ENCODE results near the gene LCN10. TPM values are rescaled to one million over a fixed set of nuclear protein-coding genes. Genes with fewer than 3 reads are reported as not detected.
A peak's percentile ranks its signal among the peaks of the same experiment; 100 is the strongest.

LCN10 gene
- total RNA-seq, 1 experiment from 2014 or later: not detected

DNA sequence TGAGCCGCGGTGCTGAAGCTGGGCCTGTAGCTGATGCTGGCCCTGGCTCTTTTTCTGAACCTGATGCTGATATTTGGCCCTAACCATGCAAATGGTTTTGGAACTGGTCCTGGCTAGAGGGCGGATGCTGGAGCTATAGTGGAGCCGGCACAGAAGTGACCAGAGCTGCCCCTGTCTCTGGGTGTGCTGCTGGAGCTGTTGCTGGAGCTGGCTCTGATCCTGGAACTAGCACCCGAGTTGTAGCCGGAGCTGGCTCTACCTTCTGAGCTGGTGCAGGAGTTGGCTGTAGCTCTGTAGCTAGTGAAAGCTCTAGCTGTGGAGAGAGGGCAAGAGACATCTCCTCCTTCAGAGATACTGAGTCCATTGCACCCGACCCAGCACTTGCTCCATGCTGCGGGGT, 12.8 kb downstream of the LCN10 start:
- Histone ChIP-seq H3K9me3 (no peaks in the 10 kb centered on the region), H3K4me3 (ENCODE audit: low read depth, low read length) (no peak overlapping the region), H3K4me1 (peaks cover 17% of the 10 kb centered on the region), H3K36me3 (ENCODE audit: control insufficient read depth, insufficient read depth, low read length) (peaks cover 13% of the 10 kb centered on the region), H3K27me3 (replicated peaks; ENCODE audit: control insufficient read depth, insufficient read depth, low read length) (no peaks in the 10 kb centered on the region)
- POLR2A ChIA-PET: interaction anchor here (0.6 to 2.7 kb wide), 2 partner anchors 70 to 356 kb away, joined by 4 to 8 read pairs; no protein-coding TSS in a partner anchor
- TSS peak; percentile 26 for BruUV-seq (replicated peaks)
- TF ChIP-seq, protein P1, sequence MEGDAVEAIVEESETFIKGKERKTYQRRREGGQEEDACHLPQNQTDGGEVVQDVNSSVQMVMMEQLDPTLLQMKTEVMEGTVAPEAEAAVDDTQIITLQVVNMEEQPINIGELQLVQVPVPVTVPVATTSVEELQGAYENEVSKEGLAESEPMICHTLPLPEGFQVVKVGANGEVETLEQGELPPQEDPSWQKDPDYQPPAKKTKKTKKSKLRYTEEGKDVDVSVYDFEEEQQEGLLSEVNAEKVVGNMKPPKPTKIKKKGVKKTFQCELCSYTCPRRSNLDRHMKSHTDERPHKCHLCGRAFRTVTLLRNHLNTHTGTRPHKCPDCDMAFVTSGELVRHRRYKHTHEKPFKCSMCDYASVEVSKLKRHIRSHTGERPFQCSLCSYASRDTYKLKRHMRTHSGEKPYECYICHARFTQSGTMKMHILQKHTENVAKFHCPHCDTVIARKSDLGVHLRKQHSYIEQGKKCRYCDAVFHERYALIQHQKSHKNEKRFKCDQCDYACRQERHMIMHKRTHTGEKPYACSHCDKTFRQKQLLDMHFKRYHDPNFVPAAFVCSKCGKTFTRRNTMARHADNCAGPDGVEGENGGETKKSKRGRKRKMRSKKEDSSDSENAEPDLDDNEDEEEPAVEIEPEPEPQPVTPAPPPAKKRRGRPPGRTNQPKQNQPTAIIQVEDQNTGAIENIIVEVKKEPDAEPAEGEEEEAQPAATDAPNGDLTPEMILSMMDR (IDR thresholded peaks at IDR 0.05; ENCODE audit: insufficient read depth in 1 of 2, low read depth in 1 of 2, low read length in 1 of 2, severe bottlenecking in 1 of 2, unreplicated experiment in 1 of 2): no peak
- H3K27ac Mint-ChIP-seq (ENCODE audit: unreplicated experiment): no peak overlapping the region
- peak overlapping the region; percentile 97 for H3K4me3 Mint-ChIP-seq (ENCODE audit: unreplicated experiment)
- CTCF ChIA-PET: interaction anchor here (0.5 to 1.5 kb wide), 2 partner anchors 17 to 245 kb away, joined by 6 to 7 read pairs; partner anchors contain the start of gene DIPK1B
- intact Hi-C loops (cut with micrococcal nuclease; ENCODE audit: unreplicated experiment): loop anchor here (2.0 kb wide), 1 partner anchor 61 kb away; the partner anchor contains the start of gene TMEM141
- no peaks in the 10 kb centered on the region for H3K9me3 Mint-ChIP-seq (ENCODE audit: unreplicated experiment)
- H3K4me1 Mint-ChIP-seq (ENCODE audit: low read depth, unreplicated experiment): peaks cover 10% of the 10 kb centered on the region
- H3K27me3 Mint-ChIP-seq (ENCODE audit: insufficient read depth, unreplicated experiment): no peaks in the 10 kb centered on the region
- no peak for DNase-seq
- peaks cover 48% of the 10 kb centered on the region for H3K36me3 Mint-ChIP-seq (ENCODE audit: insufficient read depth, unreplicated experiment)

DNA sequence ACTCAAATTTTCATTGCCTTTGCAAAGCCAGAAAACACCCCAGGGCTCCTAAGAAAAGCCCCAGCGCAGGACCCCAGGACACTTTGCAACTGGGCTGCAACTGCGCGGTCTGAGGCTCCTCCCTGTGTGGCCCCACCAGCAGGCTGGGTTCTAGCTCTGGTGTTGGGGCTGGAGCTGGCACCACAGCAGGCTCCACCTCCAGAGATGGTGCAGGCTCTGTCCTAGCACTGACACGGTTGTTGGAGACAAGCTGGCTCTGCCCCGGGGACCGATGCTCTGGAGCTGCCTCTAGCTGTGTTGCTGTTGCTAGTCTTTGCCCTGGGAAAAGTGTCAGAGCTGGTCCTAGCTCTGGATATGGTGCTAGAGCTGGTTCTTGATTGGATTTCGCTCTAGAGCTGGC, 13.6 kb downstream of the LCN10 start:
- Mint-ChIP-seq H3K4me3 (ENCODE audit: unreplicated experiment) (peak overlapping the region; percentile 97), H3K27me3 (ENCODE audit: insufficient read depth, unreplicated experiment) (no peaks in the 10 kb centered on the region), H3K36me3 (ENCODE audit: insufficient read depth, unreplicated experiment) (peaks cover 56% of the 10 kb centered on the region), H3K27ac (ENCODE audit: unreplicated experiment) (no peak overlapping the region), H3K9me3 (ENCODE audit: unreplicated experiment) (no peaks in the 10 kb centered on the region), H3K4me1 (ENCODE audit: low read depth, unreplicated experiment) (peaks cover 10% of the 10 kb centered on the region)
- H3K4me3 ChIP-seq (ENCODE audit: low read depth, low read length): peak overlapping the region; percentile 99
- POLR2A ChIA-PET: interaction anchor here (0.5 to 2.7 kb wide), 5 partner anchors 16 to 459 kb away, joined by 3 to 8 read pairs (median 3); partner anchors contain the start of genes ANAPC2 and SSNA1
- no peaks in the 10 kb centered on the region for H3K9me3 ChIP-seq
- BruUV-seq (replicated peaks): no TSS peak
- CTCF ChIA-PET: interaction anchor here (0.6 to 1.5 kb wide), 3 partner anchors 35 to 244 kb away, joined by 3 to 6 read pairs (median 4); no protein-coding TSS in a partner anchor
- H3K27me3 ChIP-seq (replicated peaks; ENCODE audit: control insufficient read depth, insufficient read depth, low read length): no peaks in the 10 kb centered on the region
- H3K4me1 ChIP-seq: peaks cover 17% of the 10 kb centered on the region
- TF ChIP-seq, protein P1 (IDR thresholded peaks at IDR 0.05; ENCODE audit: insufficient read depth in 1 of 2, low read depth in 1 of 2, low read length in 1 of 2, severe bottlenecking in 1 of 2, unreplicated experiment in 1 of 2): no peak
- intact Hi-C loops (cut with micrococcal nuclease; ENCODE audit: unreplicated experiment): loop anchor here (2.0 kb wide), 1 partner anchor 62 kb away; the partner anchor contains the start of gene TMEM141
- DNase-seq: no peak
- H3K36me3 ChIP-seq (ENCODE audit: control insufficient read depth, insufficient read depth, low read length): peaks cover 15% of the 10 kb centered on the region

DNA sequence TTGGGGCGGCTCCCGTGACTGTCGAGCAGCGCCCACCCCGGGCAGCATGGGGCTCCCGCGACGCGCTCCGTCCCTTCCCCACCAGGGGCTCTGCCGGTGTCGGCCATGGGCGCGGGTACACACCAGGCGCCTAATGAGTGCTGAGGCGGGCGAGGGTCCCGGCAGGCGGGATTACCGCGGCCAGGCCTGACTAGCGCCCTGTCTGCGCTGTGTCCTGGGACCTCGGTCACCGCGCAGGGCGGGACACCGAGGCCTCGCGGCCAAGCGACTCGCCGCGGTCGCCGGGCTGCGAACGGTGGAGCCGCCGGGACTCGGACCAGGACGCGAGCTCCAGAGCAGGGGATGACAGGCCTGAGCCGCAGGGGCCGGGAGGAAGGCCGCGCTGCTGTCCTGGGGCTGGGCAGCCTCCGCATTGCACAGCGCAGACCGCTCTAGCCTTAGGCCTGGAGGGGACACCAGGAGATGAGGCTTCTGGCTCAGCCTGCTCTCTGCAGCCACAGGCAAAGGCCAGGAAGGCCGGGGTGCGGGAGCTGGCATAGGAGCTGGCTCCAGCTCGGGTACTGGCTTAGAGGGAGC, 14.1 kb downstream of the LCN10 start:
- TF ChIP-seq, protein P1 (IDR thresholded peaks at IDR 0.05; ENCODE audit: insufficient read depth in 1 of 2, low read depth in 1 of 2, low read length in 1 of 2, severe bottlenecking in 1 of 2, unreplicated experiment in 1 of 2): no peak
- POLR2A ChIA-PET: interaction anchor here (0.5 to 2.7 kb wide), 13 partner anchors 14 to 634 kb away, joined by 3 to 8 read pairs (median 3); partner anchors contain the start of genes ANAPC2, NACC2 and SSNA1
- peaks cover 61% of the 10 kb centered on the region for H3K36me3 Mint-ChIP-seq (ENCODE audit: insufficient read depth, unreplicated experiment)
- no peaks in the 10 kb centered on the region for H3K27me3 ChIP-seq (replicated peaks; ENCODE audit: control insufficient read depth, insufficient read depth, low read length)
- H3K36me3 ChIP-seq (ENCODE audit: control insufficient read depth, insufficient read depth, low read length): peaks cover 17% of the 10 kb centered on the region
- no peak overlapping the region for H3K27ac Mint-ChIP-seq (ENCODE audit: unreplicated experiment)
- no peaks in the 10 kb centered on the region for H3K9me3 Mint-ChIP-seq (ENCODE audit: unreplicated experiment)
- no peaks in the 10 kb centered on the region for H3K27me3 Mint-ChIP-seq (ENCODE audit: insufficient read depth, unreplicated experiment)
- peak in 1 of 2 experiments; percentile 58 for DNase-seq
- H3K4me1 ChIP-seq: peaks cover 17% of the 10 kb centered on the region
- CTCF ChIA-PET: interaction anchor here (0.6 to 2.0 kb wide), 7 partner anchors 14 to 587 kb away, joined by 3 to 12 read pairs (median 4); no protein-coding TSS in a partner anchor
- H3K9me3 ChIP-seq: no peaks in the 10 kb centered on the region
- BruUV-seq (replicated peaks): no TSS peak
- intact Hi-C loops (cut with micrococcal nuclease; ENCODE audit: unreplicated experiment): loop anchor here (2.0 kb wide), 1 partner anchor 62 kb away; the partner anchor contains the start of gene TMEM141
- peaks cover 10% of the 10 kb centered on the region for H3K4me1 Mint-ChIP-seq (ENCODE audit: low read depth, unreplicated experiment)
- H3K4me3 ChIP-seq (ENCODE audit: low read depth, low read length): peak overlapping the region; percentile 99
- H3K4me3 Mint-ChIP-seq (ENCODE audit: unreplicated experiment): peak overlapping the region; percentile 97
